GM12865 (cell line): ENCODE data around the gene UTP4.

ENCODE experiments used
- DNase-seq: peaks from one replicate; pipeline ENCODE4 v3.0.0; 2010; ENCODE audit warnings: low read depth
- H3K4me3 ChIP-seq: 2 replicates; pipeline ENCODE4 v1.5.1; 2011; ENCODE audit warnings: mild to moderate bottlenecking, low read depth, low read length, control low read depth
- TF ChIP-seq, protein P1 (sequence below): IDR thresholded peaks from 2 replicates; pipeline ENCODE4 v1.5.1; 2011; ENCODE audit warnings: low read length, control low read depth, low read depth, inconsistent platforms; ENCODE audit not compliant: insufficient read depth; ENCODE audit errors: missing control alignments

The UTP4 gene

DNA sequence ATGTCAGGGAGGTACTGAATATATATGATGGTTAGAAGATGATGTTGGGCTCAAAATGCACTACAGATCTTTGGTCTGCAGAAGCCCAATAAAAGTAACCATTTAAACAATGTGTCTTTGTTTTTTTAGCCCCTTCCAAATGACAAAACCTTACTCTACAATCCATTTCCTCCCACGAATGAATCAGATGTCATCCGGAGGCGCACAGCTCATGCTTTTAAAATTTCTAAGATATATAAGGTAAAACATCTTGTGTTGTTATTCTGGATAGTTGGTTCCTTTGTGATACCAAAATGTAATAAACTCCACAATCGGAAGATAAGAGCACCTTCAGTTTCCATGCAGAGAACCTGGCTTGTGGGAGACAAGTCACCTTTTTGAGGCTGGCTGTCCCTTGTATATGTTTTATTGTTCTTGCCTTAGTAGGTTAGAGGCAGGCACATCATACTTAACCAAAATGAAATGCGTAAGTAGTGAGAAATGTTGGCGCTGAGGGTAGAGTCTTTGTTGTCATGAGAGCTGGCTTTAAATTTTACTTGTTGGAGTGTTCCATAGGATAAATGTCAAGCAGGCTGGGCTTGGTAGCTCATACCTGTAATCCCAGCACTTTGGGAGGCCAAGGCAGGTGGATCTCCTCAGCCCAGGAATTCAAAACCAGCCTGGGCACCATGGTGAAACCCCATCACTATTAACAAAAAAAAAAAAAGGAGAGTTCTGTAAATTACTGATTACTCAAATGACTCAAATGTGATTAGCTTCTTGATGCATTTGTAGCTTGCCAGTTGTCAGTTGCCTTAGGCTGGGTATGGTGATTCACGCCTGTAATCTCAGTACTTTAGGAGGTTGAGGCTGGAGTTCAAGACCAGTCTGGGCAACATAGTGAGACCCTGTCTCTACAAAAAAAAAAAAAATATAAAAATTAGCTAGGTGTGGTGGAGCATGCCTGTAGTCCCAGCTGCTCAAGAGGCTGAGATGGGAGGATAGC is 34.8 kb downstream of the UTP4 start:
- H3K4me3 ChIP-seq: no peak overlapping the region
- DNase-seq: no peak
- TF ChIP-seq, protein P1, sequence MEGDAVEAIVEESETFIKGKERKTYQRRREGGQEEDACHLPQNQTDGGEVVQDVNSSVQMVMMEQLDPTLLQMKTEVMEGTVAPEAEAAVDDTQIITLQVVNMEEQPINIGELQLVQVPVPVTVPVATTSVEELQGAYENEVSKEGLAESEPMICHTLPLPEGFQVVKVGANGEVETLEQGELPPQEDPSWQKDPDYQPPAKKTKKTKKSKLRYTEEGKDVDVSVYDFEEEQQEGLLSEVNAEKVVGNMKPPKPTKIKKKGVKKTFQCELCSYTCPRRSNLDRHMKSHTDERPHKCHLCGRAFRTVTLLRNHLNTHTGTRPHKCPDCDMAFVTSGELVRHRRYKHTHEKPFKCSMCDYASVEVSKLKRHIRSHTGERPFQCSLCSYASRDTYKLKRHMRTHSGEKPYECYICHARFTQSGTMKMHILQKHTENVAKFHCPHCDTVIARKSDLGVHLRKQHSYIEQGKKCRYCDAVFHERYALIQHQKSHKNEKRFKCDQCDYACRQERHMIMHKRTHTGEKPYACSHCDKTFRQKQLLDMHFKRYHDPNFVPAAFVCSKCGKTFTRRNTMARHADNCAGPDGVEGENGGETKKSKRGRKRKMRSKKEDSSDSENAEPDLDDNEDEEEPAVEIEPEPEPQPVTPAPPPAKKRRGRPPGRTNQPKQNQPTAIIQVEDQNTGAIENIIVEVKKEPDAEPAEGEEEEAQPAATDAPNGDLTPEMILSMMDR: no peak

DNA sequence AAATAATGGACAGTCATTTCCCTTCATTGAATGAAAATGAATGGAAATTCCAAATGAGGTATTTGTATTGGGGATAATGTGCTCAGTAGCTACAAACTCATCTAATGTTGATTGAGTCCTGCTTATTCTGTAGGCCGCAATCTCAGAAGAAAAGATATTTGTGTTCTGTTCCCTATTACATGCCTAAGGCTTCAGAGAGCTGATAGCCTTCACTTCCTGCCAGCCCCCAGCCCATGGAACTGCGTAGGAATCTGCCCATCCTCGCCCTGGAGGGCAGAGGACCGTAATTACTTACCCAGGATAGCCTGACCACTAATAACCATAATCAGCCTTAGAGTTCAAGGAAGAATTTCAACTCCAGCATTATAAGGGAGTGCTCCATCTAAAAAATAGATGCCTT is 36.6 kb downstream of the UTP4 start:
- TF ChIP-seq, protein P1: no peak
- H3K4me3 ChIP-seq: no peak overlapping the region
- no peak for DNase-seq

DNA sequence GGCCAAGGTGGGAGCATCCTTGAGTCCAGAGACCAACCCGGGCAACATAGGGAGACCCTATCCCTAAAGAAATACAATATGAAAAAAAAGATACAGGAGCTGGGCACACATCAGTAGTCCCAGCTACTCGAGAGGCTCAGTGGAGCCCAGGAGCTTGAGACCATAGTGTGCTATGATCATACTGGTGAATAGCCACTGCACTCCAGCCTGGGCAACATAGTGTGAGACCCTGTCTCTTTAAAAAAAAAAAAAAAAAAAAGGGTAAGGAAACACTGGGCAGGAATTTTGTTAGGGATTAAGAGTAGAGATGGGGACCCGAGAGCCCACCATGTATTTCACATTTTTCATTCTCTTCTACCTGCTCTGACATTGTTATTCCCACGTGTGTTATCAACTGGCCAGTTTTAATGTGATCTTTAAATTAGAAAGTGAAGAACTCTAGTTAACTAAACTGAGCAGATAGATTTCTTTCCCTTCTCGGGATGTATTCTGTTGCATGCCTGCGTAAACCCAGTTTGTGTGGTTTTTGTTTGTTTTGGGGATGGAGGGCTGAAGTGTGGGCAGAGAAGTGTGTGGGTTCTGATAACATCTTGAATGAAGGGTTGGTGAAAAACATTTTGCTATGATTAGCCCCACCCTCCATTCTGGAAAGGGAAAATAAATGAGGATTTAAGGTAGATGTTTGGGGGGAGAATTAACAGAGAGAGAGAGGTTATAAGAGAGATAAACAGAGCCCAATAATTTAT is 37.3 kb downstream of the UTP4 start:
- DNase-seq: no peak
- TF ChIP-seq, protein P1: no peak
- no peak overlapping the region for H3K4me3 ChIP-seq

DNA sequence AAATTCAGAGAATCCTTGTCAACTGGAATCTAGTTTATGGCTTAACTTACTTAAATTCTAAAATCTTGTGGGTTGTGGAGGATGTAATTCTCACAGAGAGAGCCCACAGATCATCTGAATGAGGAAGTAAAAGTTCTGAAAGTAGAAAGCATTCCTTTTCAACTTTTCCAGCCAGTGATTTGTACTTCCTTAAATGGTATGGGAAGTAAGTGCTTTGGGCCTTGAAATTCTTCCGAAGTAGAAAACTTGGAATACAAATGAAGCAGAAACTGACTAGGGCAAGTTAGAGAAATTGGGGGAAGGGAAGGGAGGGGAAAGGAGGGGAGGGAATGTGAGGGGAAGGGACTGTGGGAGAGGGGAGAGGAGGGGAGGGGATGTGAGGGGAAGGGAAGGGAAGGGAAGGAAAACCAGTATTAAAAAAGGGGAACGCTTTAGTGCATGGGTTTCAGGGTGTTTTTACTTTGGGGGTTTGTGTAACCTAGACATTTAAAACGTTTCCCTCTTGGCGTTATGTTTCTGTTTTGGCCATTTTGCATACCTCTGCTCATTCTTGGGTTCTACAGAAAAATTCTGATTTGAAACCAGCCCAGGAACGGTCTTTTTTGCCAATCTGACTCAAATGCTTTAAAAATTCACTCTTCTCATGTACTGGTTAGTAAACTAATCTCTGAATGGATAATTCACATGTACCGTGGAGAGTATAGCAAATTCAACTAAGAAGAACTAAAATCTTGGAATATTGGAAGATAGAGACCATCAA is 39.1 kb downstream of the UTP4 start:
- no peak for DNase-seq
- H3K4me3 ChIP-seq: no peak overlapping the region
- TF ChIP-seq, protein P1: no peak

DNA sequence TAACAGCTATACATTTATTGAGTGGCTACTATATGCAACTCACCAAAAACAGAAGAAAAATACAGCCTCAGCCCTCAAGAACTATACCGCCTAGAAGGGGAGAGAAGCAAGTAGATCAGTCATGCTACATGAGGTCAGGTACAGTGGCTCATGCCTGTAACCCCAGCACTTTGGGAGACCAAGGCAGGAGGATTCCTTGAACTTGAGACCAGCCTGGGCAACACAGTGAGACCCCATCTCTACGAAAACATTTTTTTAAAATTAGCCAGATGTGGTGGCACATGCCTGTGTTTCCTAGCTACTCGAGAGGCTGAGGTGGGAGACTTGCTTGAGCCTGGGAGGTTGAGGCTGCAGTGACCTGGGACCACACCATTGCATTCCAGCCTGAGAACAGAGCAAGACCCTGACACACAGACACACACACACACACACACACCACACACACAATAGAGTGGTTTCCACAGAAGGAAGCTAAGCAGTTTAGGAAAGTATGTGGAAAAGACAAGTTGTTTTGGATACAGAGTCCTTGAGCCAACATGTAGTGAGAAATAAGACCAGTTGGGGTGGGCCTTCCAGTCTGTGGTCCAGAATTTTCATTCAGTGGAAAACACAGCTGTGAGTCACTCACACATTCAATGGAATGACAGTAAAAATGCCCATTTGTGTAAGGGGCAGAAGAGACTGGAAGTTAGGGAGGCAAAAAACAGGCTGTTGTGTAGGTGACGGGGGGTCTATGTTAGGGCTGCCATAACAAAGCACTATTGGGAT is 43.8 kb downstream of the UTP4 start:
- DNase-seq: no peak
- TF ChIP-seq, protein P1: no peak
- no peak overlapping the region for H3K4me3 ChIP-seq
